HTR-8/SVneo (cell line): ENCODE data around the gene LYSMD3.

Source experiments
- DNase-seq: peaks from one replicate; pipeline ENCODE4 v3.0.0; 2011; ENCODE audit warnings: low spot score, mixed read lengths; ENCODE audit not compliant: insufficient read length
- FAIRE-seq: peaks from 2 replicates; lab custom pipeline; 2011; peaks lifted over from hg19 to GRCh38; lab: Jason Lieb, UNC

LYSMD3 gene

GRCh38 chr5:90488791-90489190, 40.6 kb downstream of the LYSMD3 start:
- FAIRE-seq (no peak), DNase-seq (no peak)

GRCh38 chr5:90484540-90484939, 44.8 kb downstream of the LYSMD3 start:
- FAIRE-seq (no peak), DNase-seq (no peak)

DNA sequence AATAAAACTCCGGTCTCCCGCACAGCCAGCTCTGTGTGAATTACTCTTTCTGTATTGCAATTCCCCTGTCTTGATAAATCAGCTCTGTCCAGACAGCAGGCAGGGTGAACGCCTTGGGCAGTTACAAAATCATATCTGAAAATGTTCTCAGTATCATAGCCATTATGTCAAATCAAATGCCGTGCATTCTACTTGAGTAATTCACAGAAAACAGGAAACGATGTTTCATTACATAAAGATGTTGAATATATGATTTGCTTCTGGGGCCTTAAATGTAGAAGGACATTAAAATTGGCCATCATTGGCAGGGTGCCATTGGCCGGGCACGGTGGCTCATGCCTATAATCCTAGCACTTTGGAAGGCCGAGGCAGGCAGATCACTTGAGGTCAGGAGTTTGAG, 46.2 kb downstream of the LYSMD3 start:
- no peak for DNase-seq
- FAIRE-seq = peak; percentile 48

DNA sequence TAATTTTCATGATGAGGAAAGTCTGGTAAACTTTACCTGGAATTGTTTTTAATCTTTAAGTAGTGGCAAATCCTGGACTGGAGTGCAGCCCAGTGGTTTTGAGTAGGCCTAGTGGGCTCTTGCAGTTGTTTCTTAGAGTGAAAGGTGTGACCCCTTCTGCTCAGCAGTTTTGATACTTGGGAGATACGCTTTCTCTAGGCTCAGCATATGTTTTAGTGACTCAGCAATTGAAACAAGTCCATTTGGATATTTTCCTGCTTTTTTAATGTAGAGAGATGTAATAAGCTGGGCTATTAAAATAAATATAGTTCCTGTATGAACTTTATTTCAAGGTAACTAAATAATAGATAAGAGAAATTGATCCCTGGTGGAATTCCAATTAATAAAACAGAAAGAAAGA, 48.7 kb downstream of the LYSMD3 start:
- FAIRE-seq (no peak), DNase-seq (no peak)

DNA sequence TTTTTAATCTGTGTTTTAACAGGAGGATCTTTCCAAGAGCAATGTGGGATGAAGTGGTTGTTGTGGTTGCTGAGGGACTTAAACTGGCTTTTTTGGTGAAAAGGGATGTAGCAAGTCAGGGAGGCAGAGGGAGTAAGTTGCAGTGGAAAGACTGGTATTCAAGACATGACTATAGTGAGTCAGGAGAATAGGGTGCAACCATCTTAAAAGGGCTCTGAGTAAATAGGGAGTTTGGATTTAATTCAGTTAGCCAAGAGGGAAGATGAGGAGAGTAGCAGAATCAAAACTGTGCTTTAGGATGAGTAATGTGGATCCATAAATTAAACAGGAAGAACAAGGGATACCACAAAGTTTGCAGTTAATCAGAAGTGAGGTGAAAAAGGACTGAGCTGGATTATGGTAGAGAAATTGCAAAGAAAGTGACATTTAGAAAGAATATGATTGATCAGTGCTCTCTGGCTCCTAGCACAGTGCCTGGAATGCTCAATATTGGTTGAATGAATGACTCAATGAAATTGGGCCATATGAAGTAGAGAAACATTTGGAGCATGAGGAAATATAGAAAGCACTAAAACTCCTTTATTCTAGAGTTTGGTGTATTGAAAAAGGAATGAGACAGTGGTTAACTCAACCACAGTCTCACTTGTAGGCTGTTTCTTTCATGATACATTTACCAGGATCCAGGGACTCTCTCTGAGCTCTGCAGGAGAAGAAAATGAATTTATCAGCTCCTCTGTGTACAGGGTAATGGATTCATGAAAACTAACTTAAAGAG, 49.6 kb downstream of the LYSMD3 start:
- DNase-seq (no peak), FAIRE-seq (no peak)

- DNase-seq (no peak), FAIRE-seq (no peak)
Observed at GRCh38 chr5:90477621-90478215, 51.7 kb downstream of the LYSMD3 start.

DNA sequence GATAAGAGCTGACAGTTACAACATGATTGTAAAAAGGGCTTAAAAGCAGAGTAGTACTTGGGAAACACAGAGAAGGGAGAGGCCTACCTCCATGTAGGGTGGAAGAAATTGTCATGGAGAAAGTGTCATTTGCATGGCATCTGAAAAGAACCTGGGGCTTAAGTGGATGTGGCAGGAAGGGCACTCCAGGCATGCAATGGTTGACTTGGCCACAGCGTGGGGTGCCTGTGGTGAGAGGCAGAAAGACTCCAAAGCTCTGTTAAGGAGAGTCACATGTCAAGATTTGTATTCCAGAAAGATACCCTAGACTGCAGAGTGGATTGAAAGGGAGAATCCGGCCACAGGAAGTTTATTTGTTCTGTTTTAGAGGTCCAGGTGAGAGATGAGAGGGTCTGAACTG, 52.3 kb downstream of the LYSMD3 start:
- DNase-seq = no peak

DNA sequence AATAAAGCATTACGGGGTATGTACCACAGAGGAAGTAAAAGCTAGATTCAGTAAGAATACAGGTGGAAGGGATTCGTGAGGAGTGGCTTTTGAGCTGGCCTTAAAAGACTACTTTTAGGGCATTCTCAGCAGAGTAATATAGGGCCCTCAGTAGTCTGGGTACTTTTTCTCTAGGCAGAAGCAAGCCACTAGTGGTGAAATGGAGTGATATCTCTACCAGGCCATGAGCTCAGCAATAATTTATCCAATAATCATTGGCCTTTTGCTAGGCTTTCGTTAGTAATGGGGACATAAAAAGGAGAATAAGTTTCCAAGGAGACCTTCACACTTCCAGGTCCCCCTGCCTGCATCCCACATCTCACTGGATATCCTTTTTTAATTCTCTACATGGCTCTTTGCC, 53.0 kb downstream of the LYSMD3 start:
- DNase-seq = no peak
- no peak for FAIRE-seq

More for the DNA sequence above, 52.3 kb downstream of the LYSMD3 start:
- no peak for FAIRE-seq

GRCh38 chr5:90475436-90475980, 53.9 kb downstream of the LYSMD3 start:
- DNase-seq (no peak), FAIRE-seq (no peak)

- peak; percentile 84 for DNase-seq
- peak; percentile 28 for FAIRE-seq
Observed at GRCh38 chr5:90474235-90475107, 54.9 kb downstream of the LYSMD3 start, which contains the start of the genes MBLAC2 and POLR3G. TSS of gene MBLAC2 (minus strand) at chr5:90474771. CDS start at chr5:90474292, 479 bp downstream. TSS of gene POLR3G (plus strand) at chr5:90474864. CDS start at chr5:90485568, 10,704 bp downstream.

GRCh38 chr5:90473396-90474234, 55.8 kb downstream of the LYSMD3 start:
- FAIRE-seq (no peak), DNase-seq (no peak)

GRCh38 chr5:90472783-90473395, 56.5 kb downstream of the LYSMD3 start:
- FAIRE-seq = no peak
- no peak for DNase-seq
